Activated CD8-positive, alpha-beta T cell treated with anti-CD3 and anti-CD28 coated beads for 36 hours (primary cell): Measurements from ENCODE around the gene CCDC137. TPM values are rescaled to one million over a fixed set of nuclear protein-coding genes. Genes with fewer than 3 reads are reported as not detected.
A peak's percentile ranks its signal among the peaks of the same experiment; 100 is the strongest.
"Not testable (repeated sequence)": the region's sequence is repeated elsewhere in the genome, so short reads cannot be mapped to it uniquely, and the experiment has no call there.

Source experiments
- ATAC-seq: fragments of 200-7000 bp; cut with Tn5 transposase; one replicate; pipeline ENCODE4 v1.10.0; 2021; ENCODE audit warnings: mild to moderate bottlenecking, moderate library complexity
- CTCF ChIA-PET: fragments of 350-600 bp; sonication (Branson Sonifier 250); formaldehyde crosslinking; loops from one replicate; lab custom pipeline; 2021; ENCODE audit warnings: antibody characterized with exemption; lab: Charles Lee
- POLR2A ChIA-PET: fragments of 350-600 bp; sonication (Branson Sonifier 250); formaldehyde crosslinking; loops from one replicate; lab custom pipeline; 2021; ENCODE audit warnings: antibody characterized with exemption; lab: Charles Lee
- DNase-seq: peaks from one replicate; pipeline ENCODE4 v3.0.0-alpha.2; 2020
- H3K27ac Mint-ChIP-seq: one replicate; pipeline ENCODE4 v1.8.0; 2021; ENCODE audit warnings: mild to moderate bottlenecking, mixed read lengths
- H3K27me3 Mint-ChIP-seq: one replicate; pipeline ENCODE4 v1.8.0; 2021; ENCODE audit warnings: mixed read lengths
- H3K36me3 Mint-ChIP-seq: one replicate; pipeline ENCODE4 v1.8.0; 2021; ENCODE audit warnings: low read depth, mixed read lengths
- H3K4me1 Mint-ChIP-seq: one replicate; pipeline ENCODE4 v1.8.0; 2021; ENCODE audit warnings: low read depth, mixed read lengths
- H3K4me3 Mint-ChIP-seq: one replicate; pipeline ENCODE4 v1.8.0; 2021; ENCODE audit warnings: mild to moderate bottlenecking, moderate library complexity, mixed read lengths
- H3K9me3 Mint-ChIP-seq: one replicate; pipeline ENCODE4 v1.8.0; 2021; ENCODE audit warnings: mixed read lengths
- intact Hi-C: fragments of 100-400 bp; cut with micrococcal nuclease; formaldehyde crosslinking; loops from one replicate; pipeline ENCODE4 v1.10.0; 2022
- total RNA-seq, 2 experiments: library from RNA; stranded (reverse); gene quantifications; one replicate each; pipeline ENCODE4 v1.2.3, GENCODE V29; 2021
- TF ChIP-seq, protein P1 (sequence below): fragments of 200-600 bp; IDR thresholded peaks from one replicate; pipeline ENCODE4 v1.8.0; 2022; ENCODE audit warnings: antibody characterized with exemption, mild to moderate bottlenecking

CCDC137 gene
- total RNA-seq, 2 experiments from 2014 or later: 34.1 to 37.2 TPM

DNA sequence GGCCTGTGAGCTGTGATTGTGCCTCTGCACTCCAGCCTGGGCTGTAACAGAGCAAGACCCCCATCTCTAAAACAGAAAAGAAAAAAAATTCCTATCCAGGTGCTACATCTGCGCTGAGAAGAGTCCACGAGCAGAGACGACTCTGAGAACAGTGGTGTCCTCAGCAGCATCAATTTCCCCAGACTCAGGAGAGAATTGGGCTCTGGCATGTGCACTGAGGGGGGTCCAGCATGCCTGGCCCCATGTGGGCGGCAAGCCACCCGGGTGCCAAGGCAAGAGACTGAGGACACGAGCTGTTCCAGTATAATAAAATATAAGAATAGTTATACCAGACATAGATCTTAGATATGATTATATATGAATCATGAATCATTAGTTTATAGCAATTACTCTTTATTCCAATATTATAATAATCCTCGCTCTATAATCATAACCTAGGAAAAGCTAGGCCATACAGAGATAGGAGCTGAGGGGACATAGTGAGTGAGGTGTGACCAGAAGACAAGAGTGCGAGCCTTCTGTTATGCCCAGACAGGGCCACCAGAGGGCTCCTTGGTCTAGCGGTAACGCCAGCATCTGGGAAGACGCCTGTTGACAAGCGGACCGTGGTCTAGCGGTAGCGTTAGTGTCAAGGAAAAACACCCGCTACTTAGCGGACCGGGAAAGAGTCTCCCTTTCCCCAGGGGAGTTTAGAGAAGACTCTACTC, 9.1 kb downstream of the CCDC137 start:
- peaks cover 29% of the 10 kb centered on the region for H3K36me3 Mint-ChIP-seq
- DNase-seq: peak; percentile 48
- ChIA-PET POLR2A (interaction anchor here (1.1 to 2.0 kb wide), 2 partner anchors 9 to 27 kb away, joined by 3 to 7 read pairs; partner anchors contain the start of genes CCDC137 and OXLD1), CTCF (interaction anchor here (0.7 to 2.5 kb wide), 7 partner anchors 9 to 38 kb away, joined by 3 to 11 read pairs (median 3); partner anchors contain the start of genes ARL16, HGS and PDE6G)
- H3K4me3 Mint-ChIP-seq, intact Hi-C loops, H3K4me1 Mint-ChIP-seq, ATAC-seq, H3K27ac Mint-ChIP-seq, H3K27me3 Mint-ChIP-seq, H3K9me3 Mint-ChIP-seq: not testable (repeated sequence)
- TF ChIP-seq, protein P1, sequence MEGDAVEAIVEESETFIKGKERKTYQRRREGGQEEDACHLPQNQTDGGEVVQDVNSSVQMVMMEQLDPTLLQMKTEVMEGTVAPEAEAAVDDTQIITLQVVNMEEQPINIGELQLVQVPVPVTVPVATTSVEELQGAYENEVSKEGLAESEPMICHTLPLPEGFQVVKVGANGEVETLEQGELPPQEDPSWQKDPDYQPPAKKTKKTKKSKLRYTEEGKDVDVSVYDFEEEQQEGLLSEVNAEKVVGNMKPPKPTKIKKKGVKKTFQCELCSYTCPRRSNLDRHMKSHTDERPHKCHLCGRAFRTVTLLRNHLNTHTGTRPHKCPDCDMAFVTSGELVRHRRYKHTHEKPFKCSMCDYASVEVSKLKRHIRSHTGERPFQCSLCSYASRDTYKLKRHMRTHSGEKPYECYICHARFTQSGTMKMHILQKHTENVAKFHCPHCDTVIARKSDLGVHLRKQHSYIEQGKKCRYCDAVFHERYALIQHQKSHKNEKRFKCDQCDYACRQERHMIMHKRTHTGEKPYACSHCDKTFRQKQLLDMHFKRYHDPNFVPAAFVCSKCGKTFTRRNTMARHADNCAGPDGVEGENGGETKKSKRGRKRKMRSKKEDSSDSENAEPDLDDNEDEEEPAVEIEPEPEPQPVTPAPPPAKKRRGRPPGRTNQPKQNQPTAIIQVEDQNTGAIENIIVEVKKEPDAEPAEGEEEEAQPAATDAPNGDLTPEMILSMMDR: peak; percentile 70

DNA sequence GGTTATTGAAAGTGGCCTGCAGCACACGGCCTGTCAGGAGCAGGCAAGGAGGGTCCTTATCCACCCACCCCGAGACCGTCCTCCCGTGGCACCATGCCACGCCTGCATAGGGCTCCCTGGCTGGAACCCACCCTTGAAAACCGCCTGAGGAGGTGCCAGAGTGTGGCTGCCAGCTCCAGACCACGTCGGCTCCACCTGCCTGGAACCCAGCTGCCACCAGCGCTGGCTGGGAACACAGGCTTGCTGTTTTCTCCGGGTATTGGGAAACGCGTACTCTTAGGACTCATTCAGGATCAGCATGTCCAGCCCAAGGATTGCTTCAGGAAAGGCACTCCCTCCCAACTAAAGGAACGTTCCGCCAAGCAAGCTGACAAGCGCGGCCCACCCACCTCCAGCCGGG, 10.4 kb downstream of the CCDC137 start:
- no peak for ATAC-seq
- CTCF ChIA-PET: interaction anchor here (1.8 kb wide), 1 partner anchor 25 kb away, joined by 4 read pairs; no protein-coding TSS in a partner anchor
- Mint-ChIP-seq H3K27me3 (no peaks in the 10 kb centered on the region), H3K9me3 (no peaks in the 10 kb centered on the region), H3K27ac (no peak overlapping the region), H3K36me3 (peaks cover 29% of the 10 kb centered on the region), H3K4me1 (peaks cover 9% of the 10 kb centered on the region), H3K4me3 (no peak overlapping the region)
- POLR2A ChIA-PET: interaction anchor here (0.6 to 2.0 kb wide), 3 partner anchors 9 to 212 kb away, joined by 3 to 7 read pairs (median 4); partner anchors contain the start of genes CCDC137 and OXLD1
- no peak for DNase-seq
- intact Hi-C loops: no loop called here
- TF ChIP-seq, protein P1: no peak

DNA sequence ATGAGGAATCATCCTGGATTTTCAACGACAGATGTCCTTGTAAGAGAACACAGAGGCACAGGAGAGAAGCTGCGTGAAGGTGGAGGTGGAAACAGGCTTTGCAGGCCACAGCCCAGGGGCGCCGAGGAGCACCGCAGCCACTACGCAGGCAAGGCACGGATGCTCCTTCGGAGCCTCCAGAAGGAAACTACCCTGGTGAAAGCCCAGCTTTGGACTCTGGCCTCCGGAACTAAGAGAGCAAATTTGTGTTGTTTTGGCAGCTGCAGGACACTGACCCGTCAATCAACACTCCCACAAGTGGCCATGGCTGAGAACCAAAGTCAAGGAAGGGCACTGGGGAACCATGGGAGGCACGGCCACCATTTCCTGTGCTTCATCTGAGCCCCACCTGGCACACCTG, 13.6 kb downstream of the CCDC137 start:
- Mint-ChIP-seq H3K27me3 (no peaks in the 10 kb centered on the region), H3K27ac (no peak overlapping the region), H3K4me3 (no peak overlapping the region), H3K9me3 (no peaks in the 10 kb centered on the region), H3K4me1 (peaks cover 23% of the 10 kb centered on the region), H3K36me3 (peaks cover 21% of the 10 kb centered on the region)
- DNase-seq (no peak), ATAC-seq (no peak)
- intact Hi-C loops: no loop called here
- ChIA-PET POLR2A (interaction anchor here (1.3 to 2.1 kb wide), 3 partner anchors 14 to 163 kb away, joined by 3 to 7 read pairs (median 4); partner anchors contain the start of genes CCDC137, MRPL12 and OXLD1), CTCF (interaction anchor here (1.7 kb wide), 1 partner anchor 17 kb away, joined by 4 read pairs; no protein-coding TSS in a partner anchor)
- TF ChIP-seq, protein P1: no peak

DNA sequence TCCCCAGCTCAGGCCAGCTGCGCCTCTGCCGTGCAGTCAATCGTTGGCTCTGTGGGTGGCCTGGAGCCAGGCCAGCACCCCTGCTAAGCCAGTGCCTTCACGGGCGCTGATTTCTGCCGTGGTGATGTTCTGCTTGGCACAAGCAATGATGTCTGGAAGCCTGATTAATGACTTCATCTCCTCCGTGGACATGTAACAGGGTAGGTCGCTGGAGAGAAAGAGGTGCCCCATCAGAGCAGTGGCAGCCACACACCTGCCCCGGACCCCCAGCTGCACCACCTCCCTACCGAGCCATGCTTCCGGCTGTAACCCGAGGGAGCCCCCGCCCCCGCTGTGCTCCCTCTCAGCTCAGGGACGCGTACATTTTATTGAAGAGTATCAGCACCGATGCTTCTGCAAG, 15.1 kb downstream of the CCDC137 start:
- H3K4me1 Mint-ChIP-seq: peaks cover 29% of the 10 kb centered on the region
- intact Hi-C loops: no loop called here
- DNase-seq (no peak), ATAC-seq (no peak)
- H3K4me3 Mint-ChIP-seq: peak overlapping the region; percentile 44
- H3K9me3 Mint-ChIP-seq: no peaks in the 10 kb centered on the region
- no peak overlapping the region for H3K27ac Mint-ChIP-seq
- no peaks in the 10 kb centered on the region for H3K27me3 Mint-ChIP-seq
- TF ChIP-seq, protein P1: no peak
- peaks cover 29% of the 10 kb centered on the region for H3K36me3 Mint-ChIP-seq
- ChIA-PET POLR2A (interaction anchor here (3.6 to 6.7 kb wide), 3 partner anchors 11 to 21 kb away, joined by 27 to 73 read pairs (median 33); partner anchors contain the start of genes CCDC137, MRPL12 and OXLD1), CTCF (interaction anchor here (2.3 kb wide), 1 partner anchor 80 kb away, joined by 8 read pairs; no protein-coding TSS in a partner anchor)
